Globus pallidus (tissue), 1 donor: ENCODE data around the gene TSEN54.
"Not testable (repeated sequence)": the region's sequence is repeated elsewhere in the genome, so short reads cannot be mapped to it uniquely, and the experiment has no call there.

Experiments used
- DNase-seq: peaks from one replicate; pipeline ENCODE4 v3.0.0-alpha.2; 2015; ENCODE audit warnings: low spot score

TSEN54 gene

DNA sequence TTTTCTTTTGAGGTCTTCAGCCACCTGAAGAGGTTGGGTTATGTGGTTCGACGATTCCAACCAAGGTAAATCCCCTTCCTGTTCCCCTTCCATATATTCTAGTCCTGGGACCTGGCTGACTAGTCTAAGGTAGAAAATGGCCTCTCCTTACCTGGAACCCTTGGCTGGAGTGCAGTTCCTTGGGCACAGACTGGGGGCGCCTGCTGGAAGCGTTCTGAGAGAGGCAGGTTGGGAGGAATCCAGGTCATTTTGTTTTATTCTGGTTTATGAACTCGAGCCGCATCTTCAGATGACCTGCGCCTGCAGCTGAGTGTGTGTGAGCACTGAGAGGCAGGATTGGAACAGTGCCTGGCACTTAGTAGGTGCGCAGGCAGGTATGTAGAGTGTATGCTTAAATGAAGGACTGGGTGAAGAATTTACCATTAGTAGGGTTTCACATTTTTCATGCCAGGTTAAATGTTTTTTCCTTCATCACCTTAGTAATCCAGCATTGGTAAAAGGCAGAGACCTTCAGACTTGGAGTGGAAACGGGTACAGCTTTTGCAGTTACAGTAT lies 2.7 kb downstream of the TSEN54 start:
- no peak for DNase-seq

GRCh38 chr17:75520413-75520812 lies 4.1 kb downstream of the TSEN54 start:
- not testable (repeated sequence) for DNase-seq

GRCh38 chr17:75521290-75521689 lies 5.0 kb downstream of the TSEN54 start:
- no peak for DNase-seq

- DNase-seq, result no peak
Observed at GRCh38 chr17:75521951-75522727, 5.8 kb downstream of the TSEN54 start.

DNA sequence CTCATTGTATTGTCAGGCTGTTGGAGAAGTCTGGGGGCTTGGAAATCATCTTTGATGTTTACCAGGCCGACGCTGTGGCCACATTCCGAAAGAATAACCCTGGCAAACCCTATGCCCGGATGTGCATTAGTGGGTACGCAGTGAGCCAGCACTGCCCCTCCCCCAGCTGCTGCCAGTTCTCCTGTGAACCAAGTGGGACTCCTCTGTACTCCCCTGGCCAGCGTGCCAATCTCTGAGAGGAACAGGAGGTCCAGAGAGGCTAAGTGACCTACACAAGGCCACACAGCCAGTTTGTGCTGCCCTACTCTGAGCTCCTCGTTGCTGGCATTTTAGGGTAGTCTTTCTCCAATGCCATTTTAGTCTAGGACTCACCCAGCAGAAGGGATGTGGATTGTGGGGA lies 7.3 kb downstream of the TSEN54 start:
- DNase-seq, result no peak

DNA sequence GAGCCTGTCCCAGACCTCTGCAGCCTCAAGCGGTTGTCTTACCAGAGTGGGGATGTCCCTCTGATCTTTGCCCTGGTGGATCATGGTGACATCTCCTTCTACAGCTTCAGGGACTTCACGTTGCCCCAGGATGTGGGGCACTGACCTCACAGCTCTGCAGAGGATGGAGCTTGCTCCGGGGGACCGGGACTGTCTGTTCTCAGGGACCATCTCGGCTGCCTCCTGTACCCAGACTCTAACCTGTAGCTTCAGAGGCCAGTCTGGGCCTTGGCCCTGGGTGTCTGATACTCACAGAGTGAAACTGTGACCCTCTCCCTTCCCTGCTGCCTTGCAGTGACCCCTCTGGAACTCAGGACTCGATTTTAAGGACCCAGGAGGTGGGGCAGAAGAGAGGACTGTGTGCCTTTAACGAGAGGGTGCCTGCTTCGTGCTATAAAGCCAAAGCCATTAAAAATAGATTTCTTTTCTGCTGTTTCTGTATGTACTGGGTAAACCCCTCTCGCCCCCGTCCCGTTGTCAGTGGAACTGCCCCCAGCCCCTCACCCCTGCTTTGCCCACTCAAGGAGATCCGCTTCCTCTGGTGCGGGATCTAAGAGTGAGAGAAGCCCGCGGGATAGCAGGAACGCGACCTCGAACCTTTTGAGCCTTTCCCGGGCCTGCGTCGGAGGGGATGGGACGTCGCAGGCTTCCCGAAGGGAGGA lies 8.1 kb downstream of the TSEN54 start:
- no peak for DNase-seq

- DNase-seq, result peak; percentile 58
Observed at GRCh38 chr17:75524970-75525805, 8.9 kb downstream of the TSEN54 start, which contains the start of gene LLGL2. LLGL2 (plus strand) TSS chr17:75525697; CDS start chr17:75543427, 17,730 bp downstream.

DNA sequence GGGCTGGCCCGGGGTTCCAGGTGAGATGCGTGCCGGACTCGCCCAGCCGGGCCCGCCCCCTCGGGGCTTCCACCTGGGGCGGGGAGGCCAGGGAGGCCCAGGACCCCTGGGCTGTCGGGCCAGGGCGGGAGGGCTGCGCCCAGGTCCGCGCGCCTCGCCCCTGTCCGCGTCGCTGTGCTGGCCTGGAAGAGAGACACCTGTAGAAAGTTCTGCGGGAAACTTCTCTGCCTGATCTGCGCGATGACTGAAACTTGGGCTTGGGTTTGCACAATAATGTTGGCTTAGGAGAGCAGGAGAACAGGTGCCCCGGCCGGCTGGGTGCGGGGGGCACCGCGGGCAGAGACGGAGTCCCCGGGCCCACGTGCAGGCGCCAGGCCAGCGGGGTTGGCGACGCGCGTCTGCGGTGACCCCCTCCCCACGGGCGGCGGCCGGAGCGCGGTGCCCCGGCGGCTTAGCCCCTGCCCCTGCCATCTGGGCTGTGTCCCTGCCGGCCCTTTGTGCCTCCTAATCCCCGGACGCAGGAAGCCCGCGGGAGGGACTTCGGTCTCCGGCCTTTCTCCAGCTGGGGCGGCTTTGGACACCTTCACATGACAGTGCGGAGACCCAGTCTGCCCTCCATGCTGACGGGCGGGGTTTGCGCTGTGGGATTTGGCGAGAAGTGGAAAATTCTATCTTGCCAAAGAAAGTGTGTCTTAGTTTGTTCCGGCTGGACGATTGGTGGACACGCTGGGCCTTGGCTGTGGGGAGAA lies 9.7 kb downstream of the TSEN54 start:
- DNase-seq, result no peak

DNA sequence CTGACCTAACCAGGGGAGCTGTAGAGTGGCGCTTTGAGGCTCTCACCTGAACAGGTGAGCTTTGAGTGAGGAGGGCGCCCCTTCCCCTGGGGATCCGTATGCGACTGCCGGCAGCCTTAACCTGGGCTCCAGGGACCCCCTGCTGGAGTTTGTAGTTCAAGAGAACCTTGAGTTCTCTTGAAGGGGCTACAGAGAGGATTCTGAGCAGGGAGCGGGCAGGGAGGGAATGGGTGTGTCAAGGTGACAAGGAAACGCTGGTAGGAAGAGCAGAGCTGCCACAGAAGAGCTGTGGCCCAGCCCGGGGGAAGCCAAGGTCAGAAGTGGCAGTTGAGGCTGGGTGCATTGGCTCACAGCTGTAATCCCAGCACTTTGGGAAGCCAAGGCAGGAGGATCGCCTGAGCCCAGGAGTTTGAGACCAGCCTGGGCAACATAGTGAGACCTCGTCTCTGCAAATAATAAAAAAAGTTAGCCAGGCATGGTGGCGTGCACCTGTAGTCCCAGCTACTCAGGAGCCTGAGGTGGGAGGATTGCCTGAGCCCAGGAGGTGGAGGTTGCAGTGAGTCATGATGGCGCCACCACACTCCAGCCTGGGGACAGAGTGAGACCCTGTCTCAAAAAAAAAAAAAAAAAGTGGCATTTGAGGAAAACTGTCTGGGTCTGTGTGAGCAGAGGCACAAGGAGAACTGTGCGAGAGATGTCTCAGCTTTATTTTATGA lies 10.4 kb downstream of the TSEN54 start:
- DNase-seq, result no peak

- DNase-seq, result no peak
Observed at GRCh38 chr17:75530837-75531720, 14.8 kb downstream of the TSEN54 start.

DNA sequence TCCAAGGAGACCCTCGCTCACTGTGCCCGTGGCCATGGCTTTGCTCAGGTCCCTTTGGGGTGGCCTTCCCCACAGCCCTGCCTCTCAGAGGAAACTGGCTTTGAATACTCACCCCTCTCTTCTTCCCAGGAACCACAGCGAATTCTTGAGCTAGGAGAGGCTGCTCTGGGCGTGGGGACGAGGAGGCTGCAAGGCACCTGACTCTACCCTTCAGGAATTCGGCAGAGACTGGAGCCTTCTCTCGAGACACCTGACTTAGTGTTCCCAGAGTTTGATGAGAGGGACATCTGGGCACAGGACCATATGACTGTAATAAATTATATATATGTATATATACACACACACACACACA lies 15.4 kb downstream of the TSEN54 start:
- no peak for DNase-seq

DNA sequence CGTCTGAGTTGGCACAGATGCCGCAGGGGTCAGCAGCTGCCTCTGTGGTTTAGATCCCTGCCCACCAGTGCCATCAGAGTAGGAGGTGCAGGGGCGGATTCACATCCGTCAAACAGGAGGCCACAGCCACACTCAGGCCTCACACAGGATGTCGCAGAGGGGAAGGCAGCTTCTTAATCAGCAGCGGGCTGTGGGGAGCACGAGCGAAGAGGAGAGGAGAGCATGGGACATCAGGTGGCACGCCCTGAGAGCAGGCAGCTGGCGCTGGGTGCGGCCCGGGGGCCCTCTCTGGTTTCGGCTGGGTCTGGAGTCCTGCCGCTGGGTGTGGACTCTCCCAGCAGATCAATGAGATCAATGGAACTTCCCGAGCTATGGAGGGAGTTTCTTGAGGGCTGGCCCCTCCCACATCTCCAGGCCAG lies 18.8 kb downstream of the TSEN54 start:
- DNase-seq, result no peak

DNA sequence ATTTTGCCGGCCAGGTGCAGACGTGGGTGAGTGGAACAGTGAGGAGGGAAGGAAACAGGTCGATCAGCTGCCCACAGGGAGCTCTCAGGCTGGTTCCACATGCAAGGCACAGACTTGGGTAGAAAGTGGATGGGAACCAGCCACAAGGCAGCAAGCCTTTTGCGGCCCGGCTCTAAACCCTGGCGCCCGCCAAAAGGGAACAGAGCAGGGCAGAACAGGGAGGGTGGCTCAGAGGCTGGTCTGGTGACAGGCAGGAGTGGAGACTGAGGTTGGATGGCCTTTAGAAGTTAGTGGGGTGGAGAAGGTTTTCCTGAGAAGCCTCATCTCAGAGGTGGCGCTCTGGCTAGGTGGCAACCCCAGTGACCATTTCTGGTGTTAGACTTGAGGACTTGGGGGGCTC lies 19.5 kb downstream of the TSEN54 start:
- no peak for DNase-seq

GRCh38 chr17:75536366-75536765 lies 20.0 kb downstream of the TSEN54 start:
- no peak for DNase-seq

GRCh38 chr17:75539967-75540729 lies 23.8 kb downstream of the TSEN54 start:
- DNase-seq, result no peak

GRCh38 chr17:75540923-75541503 lies 24.7 kb downstream of the TSEN54 start:
- no peak for DNase-seq

GRCh38 chr17:75542229-75542628 lies 25.9 kb downstream of the TSEN54 start:
- DNase-seq, result no peak

GRCh38 chr17:75542728-75543336 lies 26.5 kb downstream of the TSEN54 start:
- DNase-seq, result no peak
